ENCODE data around the gene TDP1. TPM values are rescaled to one million over a fixed set of nuclear protein-coding genes. Genes with fewer than 3 reads are reported as not detected.

TDP1 gene
- total RNA-seq, 1 donor from 2014 or later, result 54.7 TPM

DNA sequence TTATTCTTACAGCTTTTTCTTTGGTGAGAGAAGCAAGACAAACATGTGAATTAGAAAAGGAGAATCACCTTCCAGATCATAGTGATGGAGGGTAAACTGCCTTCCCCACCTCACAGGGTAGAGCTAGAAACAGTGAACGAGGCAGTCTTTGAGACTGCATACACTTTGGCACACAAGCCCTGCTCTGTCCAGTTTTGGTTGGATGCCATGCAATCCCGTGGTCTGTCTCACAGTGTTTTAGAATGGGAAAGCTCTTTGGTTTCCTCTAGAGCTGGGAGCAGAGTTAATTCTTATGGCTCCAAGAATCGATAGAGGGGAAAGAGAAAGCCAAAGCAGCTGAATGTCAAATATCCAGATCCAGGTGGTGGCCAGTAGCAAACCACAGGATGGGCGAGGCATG is 21.9 kb downstream of the TDP1 start:
- Mint-ChIP-seq H3K27ac (no peak overlapping the region), H3K4me3 (no peak overlapping the region), H3K4me1 (no peaks in the 10 kb centered on the region), H3K27me3 (no peaks in the 10 kb centered on the region), H3K9me3 (no peaks in the 10 kb centered on the region), H3K36me3 (ENCODE audit: low read depth) (peaks cover 77% of the 10 kb centered on the region)
- ChIA-PET POLR2A (no interaction called here), CTCF (interaction anchor here (2.1 kb wide), 1 partner anchor 39 kb away, joined by 6 read pairs; no protein-coding TSS in a partner anchor)
- ATAC-seq (ENCODE audit: low read depth) (no peak), DNase-seq (no peak)
- TF ChIP-seq CTCF (IDR thresholded peaks at IDR 0.05), result no peak
- intact Hi-C loops (cut with micrococcal nuclease), result no loop called here

DNA sequence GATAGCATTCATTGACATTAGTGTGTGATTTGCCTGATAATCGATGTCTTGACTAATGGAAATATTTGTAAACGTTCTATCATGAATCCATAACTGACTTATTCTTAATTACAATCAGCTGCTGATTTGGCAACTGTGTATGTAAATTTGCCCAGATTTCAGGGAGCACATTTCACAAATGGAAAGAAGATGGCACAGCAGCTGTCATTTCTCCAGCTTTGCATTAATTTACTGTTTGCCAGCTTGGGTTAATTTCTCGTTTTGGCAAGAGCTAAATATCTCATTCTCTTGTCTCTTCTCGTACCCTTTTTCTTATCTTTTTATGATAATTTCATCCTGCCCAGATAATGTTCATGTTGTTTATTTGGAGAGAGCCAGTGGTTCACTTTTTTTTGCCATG is 22.9 kb downstream of the TDP1 start:
- peaks cover 75% of the 10 kb centered on the region for H3K36me3 Mint-ChIP-seq (ENCODE audit: low read depth)
- intact Hi-C loops (cut with micrococcal nuclease), result no loop called here
- no peaks in the 10 kb centered on the region for H3K9me3 Mint-ChIP-seq
- H3K27ac Mint-ChIP-seq, result no peak overlapping the region
- no peaks in the 10 kb centered on the region for H3K4me1 Mint-ChIP-seq
- DNase-seq (no peak), ATAC-seq (ENCODE audit: low read depth) (no peak)
- H3K4me3 Mint-ChIP-seq, result no peak overlapping the region
- CTCF ChIA-PET, result no interaction called here
- no peaks in the 10 kb centered on the region for H3K27me3 Mint-ChIP-seq
- POLR2A ChIA-PET, result no interaction called here
- no peak for TF ChIP-seq CTCF (IDR thresholded peaks at IDR 0.05)

GRCh38 chr14:89983375-89983774 is 27.6 kb downstream of the TDP1 start:
- ATAC-seq (ENCODE audit: low read depth) (no peak), DNase-seq (no peak)
- intact Hi-C loops (cut with micrococcal nuclease), result no loop called here
- CTCF ChIA-PET, result interaction anchor here (2.0 kb wide), 1 partner anchor 10 kb away, joined by 18 read pairs; no protein-coding TSS in a partner anchor
- POLR2A ChIA-PET, result no interaction called here
- H3K4me1 Mint-ChIP-seq, result no peaks in the 10 kb centered on the region
- H3K27me3 Mint-ChIP-seq, result no peaks in the 10 kb centered on the region
- H3K9me3 Mint-ChIP-seq, result no peaks in the 10 kb centered on the region
- no peak overlapping the region for H3K4me3 Mint-ChIP-seq
- H3K27ac Mint-ChIP-seq, result no peak overlapping the region
- no peak for TF ChIP-seq CTCF (IDR thresholded peaks at IDR 0.05)
- H3K36me3 Mint-ChIP-seq (ENCODE audit: low read depth), result peaks cover 77% of the 10 kb centered on the region

DNA sequence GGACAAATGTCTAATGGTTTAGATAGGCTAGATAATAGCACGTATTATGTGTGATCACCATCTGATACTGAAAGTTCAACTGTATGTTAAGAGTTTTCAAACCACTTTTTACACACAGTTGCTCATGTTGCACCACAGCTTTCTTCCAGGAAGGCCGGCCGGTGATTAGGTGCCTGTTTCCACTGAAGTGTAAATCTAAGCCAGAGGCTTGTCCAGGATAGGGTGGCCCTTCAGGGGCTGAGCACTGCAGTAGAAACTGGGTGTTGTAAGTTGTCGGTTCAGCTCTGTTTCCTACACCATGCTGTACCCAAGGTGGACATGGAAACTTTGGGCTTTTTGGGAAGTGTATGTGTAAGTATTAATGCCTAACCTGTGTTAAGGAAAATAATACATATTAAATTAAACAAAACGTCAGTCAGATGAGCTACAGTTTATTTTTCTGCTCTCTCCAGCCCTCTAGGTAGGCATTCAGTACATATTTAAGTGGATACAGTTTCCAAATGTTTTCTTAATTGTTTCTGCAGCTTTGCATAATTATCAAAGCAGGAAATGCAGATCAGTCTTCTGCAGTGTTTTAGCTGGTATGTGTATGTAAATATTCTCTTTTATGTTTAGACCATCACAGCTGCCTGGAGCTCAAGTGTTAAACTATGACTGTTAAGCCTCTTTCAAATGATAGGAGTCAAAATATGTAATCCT is 30.9 kb downstream of the TDP1 start:
- no peak for TF ChIP-seq CTCF (IDR thresholded peaks at IDR 0.05)
- H3K27me3 Mint-ChIP-seq, result no peaks in the 10 kb centered on the region
- H3K27ac Mint-ChIP-seq, result no peak overlapping the region
- ChIA-PET CTCF (interaction anchor here (1.4 kb wide), 1 partner anchor 13 kb away, joined by 4 read pairs; no protein-coding TSS in a partner anchor), POLR2A (no interaction called here)
- no peaks in the 10 kb centered on the region for H3K9me3 Mint-ChIP-seq
- ATAC-seq (ENCODE audit: low read depth), result no peak
- H3K36me3 Mint-ChIP-seq (ENCODE audit: low read depth), result peaks cover 78% of the 10 kb centered on the region
- no peak overlapping the region for H3K4me3 Mint-ChIP-seq
- intact Hi-C loops (cut with micrococcal nuclease), result no loop called here
- no peak for DNase-seq
- H3K4me1 Mint-ChIP-seq, result no peaks in the 10 kb centered on the region

GRCh38 chr14:89987161-89987475 is 31.4 kb downstream of the TDP1 start:
- peaks cover 75% of the 10 kb centered on the region for H3K36me3 Mint-ChIP-seq (ENCODE audit: low read depth)
- ChIA-PET CTCF (interaction anchor here (1.4 kb wide), 1 partner anchor 14 kb away, joined by 4 read pairs; no protein-coding TSS in a partner anchor), POLR2A (no interaction called here)

More at GRCh38 chr14:89987161-89987475, 31.4 kb downstream of the TDP1 start:
- ATAC-seq (ENCODE audit: low read depth), result no peak
- Mint-ChIP-seq H3K4me3 (no peak overlapping the region), H3K27me3 (no peaks in the 10 kb centered on the region), H3K27ac (no peak overlapping the region), H3K9me3 (no peaks in the 10 kb centered on the region), H3K4me1 (no peaks in the 10 kb centered on the region)
- intact Hi-C loops (cut with micrococcal nuclease), result no loop called here
- TF ChIP-seq CTCF (IDR thresholded peaks at IDR 0.05), result no peak
- DNase-seq, result no peak

Measured in activated B cell treated with CpG ODN at 0.5 μM for 24 hours (primary cell).